WI38 (cell line): ENCODE results near the gene ERG.

Experiments used
- H3K4me3 ChIP-seq: 2 replicates; pipeline ENCODE4 v1.5.1; 2011; ENCODE audit warnings: low read depth, mild to moderate bottlenecking, control low read depth, low read length
- TF ChIP-seq, protein P1 (sequence below): IDR thresholded peaks from 2 replicates; pipeline ENCODE4 v1.5.1; 2012; ENCODE audit warnings: low read depth, mild to moderate bottlenecking, control low read depth, low read length

The ERG gene

DNA sequence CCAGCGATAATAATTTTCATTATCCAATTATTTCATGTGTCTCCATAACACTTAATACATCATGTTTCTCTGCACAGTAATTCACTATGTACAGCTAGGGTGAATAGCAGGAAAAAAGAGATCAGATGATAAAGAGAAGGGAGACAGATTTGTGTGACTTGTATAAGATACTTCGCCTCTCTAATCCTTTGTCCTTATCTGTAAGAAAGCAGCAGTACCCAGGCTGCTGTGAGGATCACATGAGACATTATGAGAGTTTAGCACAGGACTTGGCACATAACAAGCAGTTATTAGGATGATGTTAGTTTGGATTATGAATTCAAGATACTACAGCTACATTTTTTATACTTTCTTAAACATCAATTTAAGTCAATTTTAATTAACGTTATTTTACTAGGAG, 6.3 kb downstream of the ERG start:
- H3K4me3 ChIP-seq, result no peak overlapping the region
- TF ChIP-seq, protein P1, sequence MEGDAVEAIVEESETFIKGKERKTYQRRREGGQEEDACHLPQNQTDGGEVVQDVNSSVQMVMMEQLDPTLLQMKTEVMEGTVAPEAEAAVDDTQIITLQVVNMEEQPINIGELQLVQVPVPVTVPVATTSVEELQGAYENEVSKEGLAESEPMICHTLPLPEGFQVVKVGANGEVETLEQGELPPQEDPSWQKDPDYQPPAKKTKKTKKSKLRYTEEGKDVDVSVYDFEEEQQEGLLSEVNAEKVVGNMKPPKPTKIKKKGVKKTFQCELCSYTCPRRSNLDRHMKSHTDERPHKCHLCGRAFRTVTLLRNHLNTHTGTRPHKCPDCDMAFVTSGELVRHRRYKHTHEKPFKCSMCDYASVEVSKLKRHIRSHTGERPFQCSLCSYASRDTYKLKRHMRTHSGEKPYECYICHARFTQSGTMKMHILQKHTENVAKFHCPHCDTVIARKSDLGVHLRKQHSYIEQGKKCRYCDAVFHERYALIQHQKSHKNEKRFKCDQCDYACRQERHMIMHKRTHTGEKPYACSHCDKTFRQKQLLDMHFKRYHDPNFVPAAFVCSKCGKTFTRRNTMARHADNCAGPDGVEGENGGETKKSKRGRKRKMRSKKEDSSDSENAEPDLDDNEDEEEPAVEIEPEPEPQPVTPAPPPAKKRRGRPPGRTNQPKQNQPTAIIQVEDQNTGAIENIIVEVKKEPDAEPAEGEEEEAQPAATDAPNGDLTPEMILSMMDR, result no peak

DNA sequence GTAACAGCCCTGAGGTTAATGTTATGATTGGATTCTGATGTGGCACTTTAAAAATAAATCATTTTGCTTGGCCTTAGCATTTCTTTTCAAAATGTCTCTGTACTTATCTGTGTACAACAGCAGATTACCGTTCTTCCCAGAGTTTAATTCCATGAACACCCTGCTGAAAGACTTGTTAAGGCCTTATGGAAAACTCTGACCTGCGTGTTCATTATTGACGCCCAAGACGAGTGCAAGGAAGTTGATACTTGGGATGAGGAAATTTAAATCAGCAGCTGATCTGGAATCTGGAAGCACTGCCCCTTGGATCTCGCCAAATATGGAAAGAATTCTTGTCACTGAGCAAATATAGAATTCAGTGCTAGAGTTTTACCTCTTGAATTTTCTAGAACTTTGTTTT, 6.7 kb downstream of the ERG start:
- H3K4me3 ChIP-seq, result no peak overlapping the region
- TF ChIP-seq, protein P1, result no peak

DNA sequence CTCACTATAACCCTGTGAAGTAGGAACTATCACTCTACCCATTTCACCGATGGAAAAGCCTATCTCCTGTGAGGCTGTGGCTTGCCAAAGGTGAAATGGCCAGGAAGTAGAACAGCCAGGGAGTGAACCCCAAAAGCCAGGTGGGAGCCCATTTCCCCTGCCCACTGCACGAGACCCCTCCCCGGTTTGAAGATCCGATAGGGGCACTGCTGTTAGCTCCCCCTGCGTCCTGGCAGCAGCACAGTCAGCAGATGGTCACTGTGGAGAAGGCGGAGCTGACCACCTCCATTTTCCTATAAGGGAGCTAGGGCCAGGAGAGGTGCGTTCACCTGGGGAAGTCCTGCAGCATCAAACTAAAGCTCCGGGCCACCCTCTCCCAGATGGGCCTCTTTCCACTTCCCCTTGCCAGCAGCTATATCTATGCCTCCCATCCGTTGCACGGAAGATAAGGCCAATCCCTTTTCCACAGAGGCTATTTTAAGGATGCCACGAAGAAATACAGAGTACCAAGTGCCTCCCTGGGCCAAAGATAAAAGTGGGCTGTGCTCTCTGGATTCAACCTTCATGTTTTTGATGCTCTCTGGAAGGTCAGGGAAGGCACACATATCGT, 7.8 kb downstream of the ERG start:
- TF ChIP-seq, protein P1, result no peak
- no peak overlapping the region for H3K4me3 ChIP-seq

DNA sequence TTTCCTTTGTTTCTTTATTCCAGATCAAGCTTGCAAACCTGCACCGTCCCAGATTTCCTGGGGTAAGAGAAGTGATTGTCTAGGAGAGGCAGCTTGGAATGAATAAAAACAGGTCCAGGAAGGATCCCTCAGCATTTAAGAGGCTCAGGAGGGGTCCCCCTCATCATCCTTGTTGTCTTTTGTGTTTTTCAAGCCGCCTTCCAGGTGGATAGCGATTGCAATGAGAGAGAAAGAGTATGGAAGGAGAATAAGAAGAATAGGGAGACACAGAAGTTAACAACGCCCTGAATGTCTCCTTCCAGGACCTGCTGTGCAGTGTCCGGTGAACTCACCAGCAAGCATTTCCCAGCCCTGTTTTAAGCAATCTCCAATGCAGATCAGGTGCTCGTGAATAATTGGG, 8.5 kb downstream of the ERG start:
- TF ChIP-seq, protein P1, result no peak
- H3K4me3 ChIP-seq, result no peak overlapping the region

DNA sequence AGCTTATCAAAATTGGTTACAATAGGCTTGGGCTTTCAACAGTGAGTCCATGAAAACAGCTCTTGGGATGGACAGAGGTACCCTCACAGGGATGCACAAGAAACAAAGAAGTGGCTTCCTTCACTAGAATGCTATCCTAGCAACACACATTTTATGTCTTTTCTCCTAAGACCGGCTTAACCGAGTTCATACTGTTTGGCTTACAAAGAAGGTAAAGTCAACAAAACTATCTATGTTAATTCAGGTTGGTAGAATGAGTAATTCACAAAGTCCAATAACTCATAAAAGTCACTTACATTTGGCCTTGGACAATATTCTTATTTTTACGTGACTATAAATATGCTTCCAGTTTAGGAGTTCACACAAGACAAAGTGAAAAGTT, 9.0 kb downstream of the ERG start:
- TF ChIP-seq, protein P1, result no peak
- H3K4me3 ChIP-seq, result no peak overlapping the region

DNA sequence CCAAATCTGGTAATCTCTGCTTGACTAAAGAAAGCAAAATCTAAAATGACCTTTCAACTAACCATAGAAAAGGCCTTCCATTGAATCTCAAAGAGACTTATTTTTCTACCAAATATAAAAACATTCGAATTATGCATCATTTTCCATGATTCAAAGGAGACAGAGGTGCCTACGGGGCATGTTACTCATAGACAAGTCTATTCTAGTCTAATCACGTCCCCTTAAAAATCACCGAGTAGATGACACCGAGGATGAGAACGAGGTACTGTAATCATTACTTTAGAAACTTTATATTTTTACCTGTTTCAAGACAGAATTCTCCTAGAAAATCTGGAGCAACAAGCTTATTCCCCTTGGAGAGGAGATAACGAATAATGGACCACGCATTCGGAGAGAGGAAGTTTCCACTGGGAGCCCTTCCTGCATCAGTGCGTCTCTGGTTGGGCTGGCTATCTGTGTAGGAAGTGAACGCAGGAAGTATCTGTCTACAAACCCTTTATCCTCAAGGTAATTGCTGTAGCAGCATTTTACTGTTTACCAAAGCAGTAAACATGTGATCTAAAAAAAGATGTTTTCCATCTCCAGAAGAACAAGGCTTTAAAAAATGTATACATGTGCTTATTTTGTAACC, 9.5 kb downstream of the ERG start:
- H3K4me3 ChIP-seq, result no peak overlapping the region
- TF ChIP-seq, protein P1, result no peak

DNA sequence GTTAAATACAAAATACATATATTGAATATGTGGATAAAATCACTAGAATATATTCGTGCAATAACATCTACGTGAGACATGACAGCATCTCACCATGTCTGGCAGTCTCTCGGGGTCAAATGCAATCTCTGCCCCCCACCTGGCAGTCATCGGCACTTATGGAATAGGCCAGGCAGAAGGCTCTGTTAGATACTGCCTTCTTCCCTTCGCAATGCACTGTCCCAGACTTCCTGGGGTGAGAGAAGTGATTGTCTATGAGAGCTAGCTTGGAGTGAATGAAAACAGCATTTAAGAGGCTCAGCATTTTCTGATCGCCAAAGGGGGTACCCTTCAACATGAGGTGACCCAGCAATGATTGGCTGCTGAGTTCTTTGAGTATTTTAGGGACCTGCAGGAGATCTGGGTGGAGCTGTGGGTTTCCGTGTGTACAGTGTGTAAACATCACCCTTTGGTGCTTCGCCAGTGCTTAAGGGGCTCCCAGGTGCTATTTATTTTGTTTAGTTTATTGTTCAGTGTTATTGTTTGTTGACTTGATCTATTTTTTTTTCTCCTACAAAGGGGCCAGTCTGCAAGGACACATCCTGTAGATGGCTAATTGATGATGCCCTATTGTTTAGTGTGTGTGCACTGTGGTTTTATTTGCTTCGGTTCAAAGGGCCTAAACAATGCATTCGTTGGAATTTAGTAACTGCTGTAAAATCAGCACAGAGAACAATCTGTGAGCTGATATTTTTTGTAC, 10.2 kb downstream of the ERG start:
- TF ChIP-seq, protein P1, result no peak
- no peak overlapping the region for H3K4me3 ChIP-seq
